GM21390 (cell line): ENCODE data around the gene SHPK.

Experiments
- ATAC-seq: cut with Tn5 transposase; IDR thresholded peaks from one replicate; pipeline ENCODE4 v1.9.1; 2021; ENCODE audit not compliant: unreplicated experiment

The SHPK gene

DNA sequence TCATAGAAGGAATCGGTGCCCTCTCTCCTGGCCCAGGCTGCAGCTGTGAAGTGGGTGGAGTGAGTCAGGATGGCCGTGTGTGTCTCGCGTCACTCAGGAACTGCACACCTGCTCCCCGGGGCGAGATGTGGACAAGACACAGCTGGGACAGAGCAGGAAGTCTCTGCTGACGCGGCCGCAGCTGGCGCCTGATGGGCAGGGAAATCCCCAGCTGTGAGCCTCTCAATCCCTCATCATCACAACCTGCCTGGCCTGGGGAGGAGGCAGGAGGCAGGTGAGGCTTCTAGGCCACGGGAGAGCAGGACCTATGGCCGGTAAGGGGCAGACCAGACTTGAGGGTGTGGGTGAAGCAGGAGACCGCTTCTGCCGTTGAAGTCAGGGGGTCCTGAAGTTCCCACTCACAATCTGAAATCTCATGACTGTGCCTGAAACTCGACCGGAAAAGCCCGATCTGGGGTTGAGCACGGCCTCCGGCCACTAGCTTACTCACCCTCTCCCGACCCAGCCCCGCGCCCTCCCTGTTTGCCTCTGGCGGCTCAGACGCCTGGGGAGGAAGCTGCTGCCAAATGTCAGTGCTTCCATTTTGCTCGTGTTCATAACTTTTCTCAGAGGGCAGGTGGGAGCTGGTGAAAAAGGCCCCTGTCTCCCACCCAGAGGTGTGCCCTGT, 77.3 kb downstream of the SHPK start:
- peak; percentile 74 for ATAC-seq
